Measurements from ENCODE around the gene ADGRV1. TPM values are rescaled to one million over a fixed set of nuclear protein-coding genes. Genes with fewer than 3 reads are reported as not detected.
A peak's percentile ranks its signal among the peaks of the same experiment; 100 is the strongest.

The ADGRV1 gene
- total RNA-seq, 2 donors from 2014 or later: 97.6 to 117 TPM

- no peak overlapping the region for H3K4me3 Mint-ChIP-seq
- H3K36me3 ChIP-seq (ENCODE audit: control insufficient read depth, insufficient read depth, low read length): no peaks in the 10 kb centered on the region
- H3K27me3 Mint-ChIP-seq (ENCODE audit: insufficient read depth): no peaks in the 10 kb centered on the region
- 84% methylated on average over 1 of the region's 2 CpGs; no CpG with 5 or more reads in 1 of the 2 experiments for WGBS, 2 experiments (ENCODE audit: insufficient coverage in 1 of 2, insufficient read length in 1 of 2)
- no peak overlapping the region for H3K27ac Mint-ChIP-seq
- DNase-seq: no peak
- peaks cover 20% of the 10 kb centered on the region for H3K36me3 Mint-ChIP-seq (ENCODE audit: low read depth)
- H3K9me3 ChIP-seq (ENCODE audit: control insufficient read depth, low read length): peaks cover 8% of the 10 kb centered on the region
- no peaks in the 10 kb centered on the region for H3K4me1 Mint-ChIP-seq
- no peak overlapping the region for H3K4me3 ChIP-seq (ENCODE audit: low read length)
- H3K4me1 ChIP-seq (ENCODE audit: control insufficient read depth, insufficient read depth, low read length): no peaks in the 10 kb centered on the region
- H3K9me3 Mint-ChIP-seq: peaks cover 11% of the 10 kb centered on the region
- H3K27me3 ChIP-seq (ENCODE audit: control insufficient read depth, insufficient read depth, low read length, poor library complexity, severe bottlenecking): no peaks in the 10 kb centered on the region
- TF ChIP-seq CTCF (conservative IDR thresholded peaks at IDR 0.05): no peak
- no peak overlapping the region for H3K9ac ChIP-seq (ENCODE audit: extremely low read depth, low read length, poor library complexity, severe bottlenecking)
- H3K27ac ChIP-seq (ENCODE audit: low read depth, low read length): no peak overlapping the region
These were observed 42.9 kb downstream of the ADGRV1 start for GRCh38 chr5:90601468-90601867.

DNA sequence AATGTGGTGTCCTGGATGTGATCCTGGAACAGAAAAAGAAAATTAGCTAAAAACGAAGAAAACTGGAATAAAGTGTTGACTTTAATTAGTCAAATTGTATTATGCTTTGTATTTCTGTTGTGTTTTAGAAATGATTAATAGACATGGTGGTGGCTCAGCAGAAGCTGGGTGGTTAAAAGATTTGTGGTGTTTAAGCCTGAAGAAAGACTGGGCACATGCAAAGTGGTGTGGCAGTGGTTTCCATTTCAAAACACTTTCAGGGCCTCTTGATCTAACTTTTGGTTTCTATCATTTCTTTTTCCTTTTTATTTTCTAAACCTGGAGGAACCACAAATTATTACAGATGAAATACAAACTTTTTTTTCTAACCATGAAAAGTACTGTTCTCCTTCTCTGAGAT is 44.1 kb downstream of the ADGRV1 start:
- no peak for TF ChIP-seq CTCF (conservative IDR thresholded peaks at IDR 0.05)
- H3K4me1 ChIP-seq (ENCODE audit: control insufficient read depth, insufficient read depth, low read length): no peaks in the 10 kb centered on the region
- no peaks in the 10 kb centered on the region for H3K27me3 ChIP-seq (ENCODE audit: control insufficient read depth, insufficient read depth, low read length, poor library complexity, severe bottlenecking)
- Mint-ChIP-seq H3K9me3 (no peaks in the 10 kb centered on the region), H3K27ac (no peak overlapping the region), H3K4me1 (no peaks in the 10 kb centered on the region), H3K27me3 (ENCODE audit: insufficient read depth) (no peaks in the 10 kb centered on the region), H3K36me3 (ENCODE audit: low read depth) (peaks cover 8% of the 10 kb centered on the region), H3K4me3 (no peak overlapping the region)
- H3K36me3 ChIP-seq (ENCODE audit: control insufficient read depth, insufficient read depth, low read length): no peaks in the 10 kb centered on the region
- H3K27ac ChIP-seq (ENCODE audit: low read depth, low read length): no peak overlapping the region
- H3K9ac ChIP-seq (ENCODE audit: extremely low read depth, low read length, poor library complexity, severe bottlenecking): no peak overlapping the region
- H3K4me3 ChIP-seq (ENCODE audit: low read length): no peak overlapping the region
- no peaks in the 10 kb centered on the region for H3K9me3 ChIP-seq (ENCODE audit: control insufficient read depth, low read length)
- 83 to 93% methylated on average over 1 of the region's 1 CpG for WGBS, 2 experiments (ENCODE audit: insufficient coverage in 1 of 2, insufficient read length in 1 of 2)
- DNase-seq: no peak

DNA sequence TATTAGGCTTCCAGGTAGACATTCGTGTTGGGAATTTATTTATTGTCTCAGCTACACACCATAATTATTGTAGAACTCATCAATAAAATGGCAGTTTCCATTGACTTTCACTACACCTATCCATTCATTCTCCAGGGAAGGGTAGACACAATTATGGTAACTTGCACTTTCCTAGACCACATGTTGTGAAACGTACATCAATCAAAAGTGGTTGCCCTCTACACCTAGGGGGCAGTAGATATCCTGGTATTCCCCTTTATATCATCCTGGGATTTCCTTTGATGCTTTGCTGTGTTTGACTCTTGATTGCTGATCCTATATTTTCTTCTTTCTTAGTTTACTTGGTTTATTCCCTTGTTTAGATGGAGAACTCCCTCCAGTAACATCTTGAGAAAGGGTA is 47.9 kb downstream of the ADGRV1 start:
- H3K27ac Mint-ChIP-seq: peak overlapping the region; percentile 56
- H3K27ac ChIP-seq (ENCODE audit: low read depth, low read length): no peak overlapping the region
- H3K9me3 ChIP-seq (ENCODE audit: control insufficient read depth, low read length): no peaks in the 10 kb centered on the region
- H3K27me3 Mint-ChIP-seq (ENCODE audit: insufficient read depth): no peaks in the 10 kb centered on the region
- H3K4me1 Mint-ChIP-seq: no peaks in the 10 kb centered on the region
- H3K27me3 ChIP-seq (ENCODE audit: control insufficient read depth, insufficient read depth, low read length, poor library complexity, severe bottlenecking): no peaks in the 10 kb centered on the region
- TF ChIP-seq CTCF (conservative IDR thresholded peaks at IDR 0.05): peak; percentile 80
- H3K4me3 ChIP-seq (ENCODE audit: low read length): no peak overlapping the region
- H3K36me3 ChIP-seq (ENCODE audit: control insufficient read depth, insufficient read depth, low read length): no peaks in the 10 kb centered on the region
- no peaks in the 10 kb centered on the region for H3K4me1 ChIP-seq (ENCODE audit: control insufficient read depth, insufficient read depth, low read length)
- DNase-seq: no peak
- peaks cover 5% of the 10 kb centered on the region for H3K36me3 Mint-ChIP-seq (ENCODE audit: low read depth)
- 80 to 85% methylated on average over 2 of the region's 2 CpGs for WGBS, 2 experiments (ENCODE audit: insufficient coverage in 1 of 2, insufficient read length in 1 of 2)
- no peaks in the 10 kb centered on the region for H3K9me3 Mint-ChIP-seq
- no peak overlapping the region for H3K9ac ChIP-seq (ENCODE audit: extremely low read depth, low read length, poor library complexity, severe bottlenecking)
- no peak overlapping the region for H3K4me3 Mint-ChIP-seq

Data from endodermal cell (in vitro differentiated cells).